Transverse colon (tissue), 4 donors: Measurements from ENCODE around the gene STK11IP. TPM values are rescaled to one million over a fixed set of nuclear protein-coding genes. Genes with fewer than 3 reads are reported as not detected.

Experiments used
- DNase-seq: peaks from one replicate; pipeline ENCODE4 v3.0.0-alpha.2; 2019
- H3K27ac ChIP-seq, 4 donors: fragments of 200-600 bp; sonication (generic); 2 replicates each; pipeline ENCODE4 v1.5.1; 2016 to 2018; ENCODE audit warnings: inconsistent platforms in 4 of 4
- H3K27me3 ChIP-seq: fragments of 200-600 bp; sonication (generic); 2 replicates; pipeline ENCODE4 v1.5.1; 2017; ENCODE audit warnings: inconsistent platforms
- H3K36me3 ChIP-seq, 4 donors: fragments of 200-600 bp; sonication (generic); 2 replicates each; pipeline ENCODE4 v1.5.1; 2017 to 2019; ENCODE audit warnings: inconsistent platforms in 4 of 4
- H3K4me1 ChIP-seq, 4 donors: fragments of 200-600 bp; sonication (generic); 2 replicates each; pipeline ENCODE4 v1.5.1; 2017 to 2020; ENCODE audit warnings: inconsistent platforms in 4 of 4
- H3K4me3 ChIP-seq, 4 donors: fragments of 200-600 bp; sonication (generic); 1 replicate in 1 of 4; 2 replicates in 3 of 4; pipeline versions ENCODE4 v1.5.1 to v1.6.1; 2017 to 2019; ENCODE audit warnings: inconsistent platforms in 4 of 4
- H3K9me3 ChIP-seq, 2 donors: fragments of 200-600 bp; sonication (generic); 2 replicates each; pipeline ENCODE4 v1.5.1; 2017 to 2019; ENCODE audit warnings: inconsistent platforms in 2 of 2
- CTCF ChIP-seq, 5 experiments: fragments of 200-600 bp in 3 of 5; fragments of 450-650 bp in 2 of 5; sonication (generic) in 3 of 5; IDR thresholded peaks; 1 replicate in 2 of 5; 2 replicates in 3 of 5; pipeline ENCODE4 v1.5.1; 2016 to 2017; ENCODE audit warnings: antibody characterized with exemption in 5 of 5, inconsistent platforms in 3 of 5, mild to moderate bottlenecking in 2 of 5, moderate library complexity in 1 of 5
- EP300 ChIP-seq: sonication (generic); formaldehyde crosslinking; IDR thresholded peaks from one replicate; pipeline ENCODE4 v1.6.1; 2017; ENCODE audit warnings: antibody characterized with exemption, low read depth
- POLR2A ChIP-seq: fragments of 450-650 bp; IDR thresholded peaks from one replicate; pipeline ENCODE4 v1.6.1; 2016; ENCODE audit warnings: antibody characterized with exemption, mild to moderate bottlenecking, moderate library complexity
- POLR2AphosphoS5 ChIP-seq, 3 donors: sonication (generic); formaldehyde crosslinking; IDR thresholded peaks; one replicate each; pipeline ENCODE4 v1.6.1; 2016; ENCODE audit warnings: antibody characterized with exemption in 3 of 3
- WGBS, 2 donors: methylation state at CpG; one replicate each; pipeline ENCODE4 v1.1.5; 2018; ENCODE audit warnings: low coverage in 1 of 2; 5-methylcytosine and 5-hydroxymethylcytosine counted together
- in situ Hi-C, 4 donors: fragments of 200-750 bp; cut with MboI; loops; one replicate each; pipeline versions ENCODE4 v1.15.0 to v1.15.1; 2017; ENCODE audit warnings: low sequenced_read_pairs in 3 of 4, low pct_ligation_motif_present in 1 of 4, low pct_unique_long_range_greater_than_20kb in 1 of 4
- intact Hi-C: fragments of 100-400 bp; cut with DNase I; formaldehyde crosslinking; loops from one replicate; pipeline ENCODE4 v1.15.1; 2023; ENCODE audit warnings: low total_unique reads
- total RNA-seq, 4 donors: library from RNA; depleted of rRNA; stranded (reverse); fragments of >200 nt; gene quantifications; one replicate each; pipeline ENCODE4 v1.1.0, GENCODE V29; 2016

Gene STK11IP
- 100 to 1,000 TPM in 1 of 4 donors, 10 to 100 TPM in 3; 16.2 to 117 (median 38.2) TPM for total RNA-seq

- TF ChIP-seq EP300 (no peak), CTCF (IDR thresholded peaks at IDR 0.05) (no peak), POLR2A (peak; percentile 95), POLR2AphosphoS5 (IDR thresholded peaks at IDR 0.05) (peak; percentile 73 to 87 (median 82))
- peak; percentile 97 for DNase-seq
- Histone ChIP-seq H3K4me3 (peak within 1 kb of the TSS; percentile 48 to 97 (median 64)), H3K27me3 (no peaks in the 10 kb centered on the region), H3K36me3 (peaks cover 0 to 20% (median 6%) of the 10 kb centered on the region in 4 donors), H3K9me3 (no peaks in the 10 kb centered on the region), H3K4me1 (peaks cover 5 to 15% (median 8%) of the 10 kb centered on the region in 4 donors), H3K27ac (peak within 1 kb of the TSS; percentile 92 to 95 (median 93))
- intact Hi-C loops (loop anchor here (2.0 kb wide), 1 partner anchor 27 kb away; the partner anchor contains the start of gene OBSL1), in situ Hi-C loops (no loop called here)
- 1% methylated on average over 57 of the region's 57 CpGs; no CpG with 5 or more reads in 1 of the 2 donors for WGBS, 2 donors
These were observed at the start of gene STK11IP for GRCh38 chr2:219597552-219598307. Gene STK11IP (plus strand): TSS chr2:219597857. CDS start chr2:219598120, 263 bp downstream.

GRCh38 chr2:219548990-219549389 lies 48.7 kb upstream of the STK11IP start:
- no peaks in the 10 kb centered on the region for H3K9me3 ChIP-seq
- H3K36me3 ChIP-seq: no peaks in the 10 kb centered on the region
- 94 to 98% methylated on average over 9 to 18 of the region's 18 CpGs for WGBS, 2 donors
- intact Hi-C loops (no loop called here), in situ Hi-C loops (no loop called here)
- peaks cover 32% of the 10 kb centered on the region for H3K27me3 ChIP-seq
- H3K4me1 ChIP-seq: peaks cover 5 to 26% (median 17%) of the 10 kb centered on the region in 4 donors
- no peak for DNase-seq
- no peak overlapping the region for H3K27ac ChIP-seq
- no peak for TF ChIP-seq POLR2AphosphoS5 (IDR thresholded peaks at IDR 0.05)
- TF ChIP-seq EP300: no peak
- TF ChIP-seq POLR2A: no peak
- no peak for TF ChIP-seq CTCF (IDR thresholded peaks at IDR 0.05)
- H3K4me3 ChIP-seq: no peak overlapping the region

- in situ Hi-C loops (no loop called here), intact Hi-C loops (loop anchor here (5.0 kb wide), 1 partner anchor 93 kb away; no protein-coding TSS in a partner anchor)
- peaks cover 32% of the 10 kb centered on the region for H3K27me3 ChIP-seq
- TF ChIP-seq POLR2A (no peak), CTCF (IDR thresholded peaks at IDR 0.05) (no peak), EP300 (no peak), POLR2AphosphoS5 (IDR thresholded peaks at IDR 0.05) (no peak)
- no peak overlapping the region for H3K4me3 ChIP-seq
- DNase-seq: no peak
- 86% methylated on average over 8 of the region's 9 CpGs; no CpG with 5 or more reads in 1 of the 2 donors for WGBS, 2 donors
- H3K9me3 ChIP-seq: no peaks in the 10 kb centered on the region
- peaks cover 5 to 20% (median 12%) of the 10 kb centered on the region in 4 donors for H3K4me1 ChIP-seq
- no peaks in the 10 kb centered on the region for H3K36me3 ChIP-seq
- no peak overlapping the region for H3K27ac ChIP-seq
These were observed 48.0 kb upstream of the STK11IP start for GRCh38 chr2:219549619-219550018.
